Measurements from ENCODE around the gene SLC16A4. TPM values are rescaled to one million over a fixed set of nuclear protein-coding genes. Genes with fewer than 3 reads are reported as not detected.

SLC16A4 gene
- total and polyA plus RNA-seq, 2 donors from 2014 or later, result 51.8 to 53.1 TPM

DNA sequence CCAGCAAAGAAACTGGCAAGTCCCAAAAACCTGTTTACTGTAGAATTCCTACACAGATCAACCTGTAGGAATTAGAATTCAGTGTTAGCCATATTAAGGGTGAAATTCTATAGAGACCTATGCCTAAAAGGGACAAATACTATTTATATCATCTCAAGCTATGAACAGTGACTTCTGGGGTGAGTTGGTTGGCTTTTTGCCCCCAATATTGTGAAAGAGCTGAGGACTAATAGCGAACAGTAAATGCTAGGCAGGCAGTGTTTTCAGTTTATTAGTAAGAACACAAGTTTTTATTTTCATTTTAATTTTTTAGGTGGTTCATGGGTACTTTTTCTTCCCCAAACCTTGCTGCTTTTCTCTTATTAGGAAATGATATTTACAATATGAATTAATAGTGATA is 15.3 kb downstream of the SLC16A4 start:
- H3K4me1 ChIP-seq (ENCODE audit: control insufficient read depth in 2 of 3, insufficient read depth in 2 of 3, low read depth in 1 of 3, low read length in 3 of 3), result no peaks in the 10 kb centered on the region
- H3K9ac ChIP-seq (ENCODE audit: low read length in 3 of 3), result no peak overlapping the region
- no peaks in the 10 kb centered on the region for H3K9me3 ChIP-seq (ENCODE audit: control insufficient read depth in 2 of 3, insufficient read depth in 1 of 3, low read length in 3 of 3)
- H3K4me3 ChIP-seq (ENCODE audit: low read length in 3 of 3), result no peak overlapping the region
- DNase-seq (no peak), FAIRE-seq (no peak)
- H3K27ac ChIP-seq (ENCODE audit: low read depth in 2 of 2, low read length in 2 of 2), result no peak overlapping the region
- intact Hi-C loops (cut with DNase I), result no loop called here
- TF ChIP-seq, protein P1, sequence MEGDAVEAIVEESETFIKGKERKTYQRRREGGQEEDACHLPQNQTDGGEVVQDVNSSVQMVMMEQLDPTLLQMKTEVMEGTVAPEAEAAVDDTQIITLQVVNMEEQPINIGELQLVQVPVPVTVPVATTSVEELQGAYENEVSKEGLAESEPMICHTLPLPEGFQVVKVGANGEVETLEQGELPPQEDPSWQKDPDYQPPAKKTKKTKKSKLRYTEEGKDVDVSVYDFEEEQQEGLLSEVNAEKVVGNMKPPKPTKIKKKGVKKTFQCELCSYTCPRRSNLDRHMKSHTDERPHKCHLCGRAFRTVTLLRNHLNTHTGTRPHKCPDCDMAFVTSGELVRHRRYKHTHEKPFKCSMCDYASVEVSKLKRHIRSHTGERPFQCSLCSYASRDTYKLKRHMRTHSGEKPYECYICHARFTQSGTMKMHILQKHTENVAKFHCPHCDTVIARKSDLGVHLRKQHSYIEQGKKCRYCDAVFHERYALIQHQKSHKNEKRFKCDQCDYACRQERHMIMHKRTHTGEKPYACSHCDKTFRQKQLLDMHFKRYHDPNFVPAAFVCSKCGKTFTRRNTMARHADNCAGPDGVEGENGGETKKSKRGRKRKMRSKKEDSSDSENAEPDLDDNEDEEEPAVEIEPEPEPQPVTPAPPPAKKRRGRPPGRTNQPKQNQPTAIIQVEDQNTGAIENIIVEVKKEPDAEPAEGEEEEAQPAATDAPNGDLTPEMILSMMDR (IDR thresholded peaks at IDR 0.05; ENCODE audit: borderline replicate concordance, extremely low read depth, insufficient read depth), result no peak
- no peaks in the 10 kb centered on the region for H3K27me3 ChIP-seq (ENCODE audit: control insufficient read depth, insufficient read depth, low read length)
- H3K36me3 ChIP-seq (ENCODE audit: control insufficient read depth in 2 of 3, insufficient read depth in 3 of 3, low read length in 3 of 3), result peaks cover 2 to 60% (median 26%) of the 10 kb centered on the region in 3 donors

DNA sequence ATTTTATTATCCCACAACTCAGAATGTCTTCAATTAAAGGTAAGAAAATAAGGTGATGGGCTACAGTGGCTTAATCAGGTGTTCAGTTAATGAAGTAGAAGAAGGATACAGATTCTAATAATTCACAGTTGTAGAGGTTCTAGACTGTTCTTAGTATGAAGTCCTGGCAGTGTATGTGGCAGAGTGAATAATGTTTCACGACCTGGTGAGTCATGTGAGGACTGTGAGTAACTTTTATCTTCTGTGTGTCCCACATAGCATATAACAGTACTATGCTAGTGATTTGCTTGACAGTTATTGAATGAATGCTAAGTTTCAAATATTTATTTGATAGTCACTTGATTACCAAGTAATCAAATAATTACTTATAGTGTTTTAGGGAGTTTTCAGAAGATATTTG is 20.0 kb downstream of the SLC16A4 start:
- FAIRE-seq (no peak), DNase-seq (no peak)
- H3K27me3 ChIP-seq (ENCODE audit: control insufficient read depth, insufficient read depth, low read length), result no peaks in the 10 kb centered on the region
- no peak overlapping the region for H3K4me3 ChIP-seq (ENCODE audit: low read length in 3 of 3)
- no peak overlapping the region for H3K9ac ChIP-seq (ENCODE audit: low read length in 3 of 3)
- no peaks in the 10 kb centered on the region for H3K9me3 ChIP-seq (ENCODE audit: control insufficient read depth in 2 of 3, insufficient read depth in 1 of 3, low read length in 3 of 3)
- TF ChIP-seq, protein P1 (IDR thresholded peaks at IDR 0.05; ENCODE audit: borderline replicate concordance, extremely low read depth, insufficient read depth), result no peak
- H3K27ac ChIP-seq (ENCODE audit: low read depth in 2 of 2, low read length in 2 of 2), result no peak overlapping the region
- intact Hi-C loops (cut with DNase I), result no loop called here
- peaks cover 5 to 32% (median 6%) of the 10 kb centered on the region in 3 donors for H3K36me3 ChIP-seq (ENCODE audit: control insufficient read depth in 2 of 3, insufficient read depth in 3 of 3, low read length in 3 of 3)
- no peaks in the 10 kb centered on the region for H3K4me1 ChIP-seq (ENCODE audit: control insufficient read depth in 2 of 3, insufficient read depth in 2 of 3, low read depth in 1 of 3, low read length in 3 of 3)

DNA sequence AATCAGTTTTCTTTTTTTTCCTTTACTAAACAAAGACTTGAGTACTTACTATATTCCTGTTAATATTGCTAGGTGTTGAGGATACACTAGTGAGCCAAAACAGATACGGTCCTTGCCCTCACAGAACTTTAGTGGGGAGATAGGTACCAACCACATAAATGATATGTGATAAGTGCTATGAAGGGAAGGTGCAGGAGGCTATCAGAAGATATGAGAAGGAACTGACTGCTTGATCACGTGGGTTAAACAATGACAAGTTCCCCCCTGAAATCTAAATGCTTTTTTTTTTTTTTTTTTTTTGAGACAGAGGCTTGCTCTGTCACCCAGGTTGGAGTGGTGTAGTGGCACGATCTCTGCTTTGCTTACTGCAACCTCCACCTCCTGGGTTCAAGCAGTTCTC is 26.6 kb downstream of the SLC16A4 start:
- no peak overlapping the region for H3K4me3 ChIP-seq (ENCODE audit: low read length in 3 of 3)
- H3K27ac ChIP-seq (ENCODE audit: low read depth in 2 of 2, low read length in 2 of 2), result no peak overlapping the region
- H3K9me3 ChIP-seq (ENCODE audit: control insufficient read depth in 2 of 3, insufficient read depth in 1 of 3, low read length in 3 of 3), result no peaks in the 10 kb centered on the region
- no peak for FAIRE-seq
- no peaks in the 10 kb centered on the region for H3K27me3 ChIP-seq (ENCODE audit: control insufficient read depth, insufficient read depth, low read length)
- intact Hi-C loops (cut with DNase I), result no loop called here
- no peaks in the 10 kb centered on the region for H3K4me1 ChIP-seq (ENCODE audit: control insufficient read depth in 2 of 3, insufficient read depth in 2 of 3, low read depth in 1 of 3, low read length in 3 of 3)
- H3K36me3 ChIP-seq (ENCODE audit: control insufficient read depth in 2 of 3, insufficient read depth in 3 of 3, low read length in 3 of 3), result peaks cover 0 to 17% (median 5%) of the 10 kb centered on the region in 3 donors
- TF ChIP-seq, protein P1 (IDR thresholded peaks at IDR 0.05; ENCODE audit: borderline replicate concordance, extremely low read depth, insufficient read depth), result no peak
- no peak overlapping the region for H3K9ac ChIP-seq (ENCODE audit: low read length in 3 of 3)
- no peak for DNase-seq

DNA sequence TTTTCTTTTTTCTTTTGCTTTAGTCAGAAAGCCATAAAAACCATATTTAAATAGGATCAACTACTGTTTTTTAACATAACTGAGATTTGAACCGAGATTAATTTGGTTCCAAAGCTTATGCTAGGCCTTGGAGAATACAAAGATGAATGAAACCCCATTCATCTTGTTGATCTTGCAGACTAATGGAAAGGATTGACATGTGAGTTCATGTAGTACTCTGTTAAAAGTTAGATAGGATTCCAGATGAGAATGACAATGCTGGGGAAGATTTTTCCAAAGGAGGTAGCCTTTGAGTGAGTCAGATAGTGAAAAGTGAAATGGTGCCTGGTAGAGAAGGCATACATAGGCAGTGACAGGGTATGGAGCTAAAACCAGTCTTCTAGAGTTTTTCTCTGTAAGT is 29.0 kb downstream of the SLC16A4 start:
- no peak for FAIRE-seq
- peaks cover 0 to 17% (median 2%) of the 10 kb centered on the region in 3 donors for H3K36me3 ChIP-seq (ENCODE audit: control insufficient read depth in 2 of 3, insufficient read depth in 3 of 3, low read length in 3 of 3)

More for the DNA sequence above, 29.0 kb downstream of the SLC16A4 start:
- Histone ChIP-seq H3K9me3 (ENCODE audit: control insufficient read depth in 2 of 3, insufficient read depth in 1 of 3, low read length in 3 of 3) (no peaks in the 10 kb centered on the region), H3K27me3 (ENCODE audit: control insufficient read depth, insufficient read depth, low read length) (no peaks in the 10 kb centered on the region), H3K4me1 (ENCODE audit: control insufficient read depth in 2 of 3, insufficient read depth in 2 of 3, low read depth in 1 of 3, low read length in 3 of 3) (no peaks in the 10 kb centered on the region), H3K27ac (ENCODE audit: low read depth in 2 of 2, low read length in 2 of 2) (no peak overlapping the region), H3K4me3 (ENCODE audit: low read length in 3 of 3) (no peak overlapping the region), H3K9ac (ENCODE audit: low read length in 3 of 3) (no peak overlapping the region)
- TF ChIP-seq, protein P1 (IDR thresholded peaks at IDR 0.05; ENCODE audit: borderline replicate concordance, extremely low read depth, insufficient read depth), result no peak
- no peak for DNase-seq
- intact Hi-C loops (cut with DNase I), result no loop called here

All from kidney (tissue), 14 donors.